PFSK-1 (cell line): ENCODE measurements around the gene PARD6G.

Experiments used
- POLR2AphosphoS5 ChIP-seq: IDR thresholded peaks from 2 replicates; pipeline ENCODE4 v1.6.1; 2012; ENCODE audit warnings: low read depth, mild to moderate bottlenecking, control low read depth, low read length, moderate library complexity
- TAF1 ChIP-seq: IDR thresholded peaks from 2 replicates; pipeline ENCODE4 v1.6.1; 2012; ENCODE audit warnings: low read length, control low read depth, borderline replicate concordance; ENCODE audit not compliant: insufficient read depth

GRCh38 chr18:80137976-80138375 is 109.3 kb downstream of the PARD6G start:
- TF ChIP-seq POLR2AphosphoS5 (no peak), TAF1 (no peak)
